ENCODE measurements around the gene EFCAB11.

- TF ChIP-seq MYC (IDR thresholded peaks at IDR 0.05; ENCODE audit: low read depth, low read length) (no peak), CTCF (IDR thresholded peaks at IDR 0.05; ENCODE audit: extremely low read depth in 1 of 2, insufficient read depth in 1 of 2, low read depth in 1 of 2, low read length in 2 of 2) (no peak), EZH2 (IDR thresholded peaks at IDR 0.05; ENCODE audit: borderline replicate concordance, low read depth, low read length, severe bottlenecking) (no peak), POLR2A (IDR thresholded peaks at IDR 0.05; ENCODE audit: low read depth, low read length) (no peak), POLR2AphosphoS5 (IDR thresholded peaks at IDR 0.05; ENCODE audit: insufficient read depth, low read depth, low read length) (no peak), JUN (IDR thresholded peaks at IDR 0.05; ENCODE audit: borderline replicate concordance, insufficient read depth, insufficient read length, low read depth) (no peak)
- TF ChIP-seq, protein P1, sequence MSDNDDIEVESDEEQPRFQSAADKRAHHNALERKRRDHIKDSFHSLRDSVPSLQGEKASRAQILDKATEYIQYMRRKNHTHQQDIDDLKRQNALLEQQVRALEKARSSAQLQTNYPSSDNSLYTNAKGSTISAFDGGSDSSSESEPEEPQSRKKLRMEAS (IDR thresholded peaks at IDR 0.05; ENCODE audit: insufficient read depth, insufficient read length) = no peak
Observed at GRCh38 chr14:89955022-89955744, 653 bp upstream of the EFCAB11 start.

All from endothelial cell of umbilical vein (primary cell).